Measurements from ENCODE around the gene HTR4. TPM values are rescaled to one million over a fixed set of nuclear protein-coding genes. Genes with fewer than 3 reads are reported as not detected.

Gene HTR4
- total and polyA plus RNA-seq, 7 donors, result 0.60 to 16.1 (median 3.1) TPM

- WGBS, 2 donors, result 83 to 93% methylated on average over 2 of the region's 2 CpGs
Observed at GRCh38 chr5:148687871-148688270, 33.5 kb upstream of the HTR4 start.

GRCh38 chr5:148687427-148687826 lies 33.1 kb upstream of the HTR4 start:
- Histone ChIP-seq H3K4me1 (no peaks in the 10 kb centered on the region), H3K36me3 (no peaks in the 10 kb centered on the region), H3K27ac (no peak overlapping the region), H3K4me3 (no peak overlapping the region), H3K27me3 (no peaks in the 10 kb centered on the region), H3K9me3 (peaks cover 0 to 4% (median 0%) of the 10 kb centered on the region in 4 donors)
- 56 to 60% methylated on average over 3 of the region's 3 CpGs for WGBS, 2 donors
- TF ChIP-seq EP300 (IDR thresholded peaks at IDR 0.05), result no peak
- intact Hi-C loops (cut with DNase I), result no loop called here
- DNase-seq, result no peak

More at GRCh38 chr5:148687871-148688270, 33.5 kb upstream of the HTR4 start:
- no peak overlapping the region for H3K4me3 ChIP-seq
- DNase-seq, result no peak
- H3K27me3 ChIP-seq, result no peaks in the 10 kb centered on the region
- no peak overlapping the region for H3K27ac ChIP-seq
- peaks cover 0 to 4% (median 0%) of the 10 kb centered on the region in 4 donors for H3K9me3 ChIP-seq
- no peaks in the 10 kb centered on the region for H3K4me1 ChIP-seq
- H3K36me3 ChIP-seq, result no peaks in the 10 kb centered on the region
- intact Hi-C loops (cut with DNase I), result no loop called here
- TF ChIP-seq CTCF (IDR thresholded peaks at IDR 0.05) (no peak), EP300 (IDR thresholded peaks at IDR 0.05) (no peak), POLR2AphosphoS5 (IDR thresholded peaks at IDR 0.05) (no peak), POLR2A (IDR thresholded peaks at IDR 0.05) (no peak)

DNA sequence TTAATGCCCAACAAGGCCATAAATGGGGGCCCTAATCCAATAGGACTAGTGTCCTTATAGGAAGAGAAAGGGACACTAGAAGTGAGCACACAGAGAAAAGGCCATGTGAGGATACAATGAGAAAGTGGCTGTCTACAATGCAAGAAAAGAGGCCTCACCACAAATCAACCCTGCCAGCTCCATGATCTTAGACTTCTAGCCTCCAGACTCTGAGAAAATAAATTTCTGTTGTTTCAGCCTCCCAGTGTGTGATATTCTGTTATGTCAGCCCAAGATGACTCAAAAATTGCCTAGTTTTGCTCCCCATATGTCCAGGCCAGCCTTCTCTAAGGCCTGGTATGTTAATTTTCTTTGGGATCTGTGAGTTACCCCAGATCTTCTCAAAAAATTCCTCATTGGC lies 32.3 kb upstream of the HTR4 start:
- no peak overlapping the region for H3K27ac ChIP-seq
- H3K9me3 ChIP-seq, result peaks cover 0 to 4% (median 0%) of the 10 kb centered on the region in 4 donors
- no peak for DNase-seq
- no peaks in the 10 kb centered on the region for H3K27me3 ChIP-seq
- no peak for TF ChIP-seq POLR2A (IDR thresholded peaks at IDR 0.05)
- no peak for TF ChIP-seq CTCF (IDR thresholded peaks at IDR 0.05)
- no peaks in the 10 kb centered on the region for H3K36me3 ChIP-seq
- H3K4me3 ChIP-seq, result no peak overlapping the region
- no peaks in the 10 kb centered on the region for H3K4me1 ChIP-seq
- intact Hi-C loops (cut with DNase I), result no loop called here

DNA sequence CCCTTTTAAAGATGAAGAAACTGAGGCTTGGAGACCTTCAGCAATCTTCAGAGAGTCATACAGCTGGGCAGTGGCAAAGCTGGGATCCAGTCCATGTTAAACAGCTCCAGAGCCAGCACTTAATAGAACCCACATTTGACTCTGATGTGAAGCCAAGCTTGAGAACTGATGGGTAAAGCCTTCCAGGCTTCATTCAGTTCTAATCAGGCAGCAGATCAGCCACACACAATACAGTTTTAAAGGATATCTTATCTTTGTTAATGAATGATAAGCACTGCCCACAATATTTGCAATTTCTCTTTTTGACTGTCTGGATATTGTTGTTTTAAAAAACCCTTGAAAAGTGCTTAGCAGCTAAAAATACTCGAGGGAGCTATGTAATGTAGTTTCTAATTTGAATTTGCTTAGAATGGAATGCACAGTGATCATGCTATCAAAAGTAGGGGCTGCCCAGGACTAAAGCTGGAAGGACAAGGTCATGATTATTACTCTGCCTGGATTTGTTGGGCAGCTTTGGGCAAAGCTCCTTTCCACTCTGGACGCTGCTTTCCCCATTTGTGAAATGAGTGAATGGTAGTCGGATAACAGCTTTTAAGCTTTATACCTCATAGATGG lies 31.3 kb upstream of the HTR4 start:
- intact Hi-C loops (cut with DNase I), result no loop called here
- Histone ChIP-seq H3K36me3 (no peaks in the 10 kb centered on the region), H3K4me1 (no peaks in the 10 kb centered on the region), H3K27me3 (no peaks in the 10 kb centered on the region), H3K4me3 (no peak overlapping the region), H3K9me3 (peaks cover 0 to 4% (median 0%) of the 10 kb centered on the region in 4 donors), H3K27ac (no peak overlapping the region)
- WGBS, 2 donors, result 78 to 79% methylated on average over 3 of the region's 3 CpGs
- no peak for TF ChIP-seq CTCF (IDR thresholded peaks at IDR 0.05)
- TF ChIP-seq EP300 (IDR thresholded peaks at IDR 0.05), result no peak
- TF ChIP-seq POLR2A (IDR thresholded peaks at IDR 0.05), result no peak
- TF ChIP-seq POLR2AphosphoS5 (IDR thresholded peaks at IDR 0.05), result no peak
- no peak for DNase-seq

DNA sequence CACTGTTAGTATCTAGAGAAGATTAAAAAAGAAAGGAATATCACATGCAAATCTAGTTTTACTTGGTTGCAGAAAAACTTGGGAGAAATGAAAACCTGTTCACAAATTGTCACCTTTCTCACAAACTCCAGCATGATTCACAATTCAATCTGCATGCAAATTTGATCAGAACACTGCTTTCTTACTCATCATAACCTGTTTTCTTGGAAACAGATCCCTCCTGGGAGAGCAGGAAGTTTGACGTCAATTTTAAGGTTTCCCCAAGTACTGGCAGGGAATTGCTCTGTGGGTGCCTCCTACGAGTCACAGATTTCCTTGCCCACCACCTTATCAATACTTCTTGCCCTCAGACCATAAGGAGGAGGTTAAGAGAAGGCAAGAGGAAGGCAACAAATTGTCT lies 30.2 kb upstream of the HTR4 start:
- intact Hi-C loops (cut with DNase I), result no loop called here
- Histone ChIP-seq H3K27ac (no peak overlapping the region), H3K4me1 (no peaks in the 10 kb centered on the region), H3K9me3 (peaks cover 0 to 4% (median 0%) of the 10 kb centered on the region in 4 donors), H3K27me3 (no peaks in the 10 kb centered on the region), H3K36me3 (no peaks in the 10 kb centered on the region), H3K4me3 (no peak overlapping the region)
- TF ChIP-seq POLR2AphosphoS5 (IDR thresholded peaks at IDR 0.05) (no peak), CTCF (IDR thresholded peaks at IDR 0.05) (no peak), POLR2A (IDR thresholded peaks at IDR 0.05) (no peak), EP300 (IDR thresholded peaks at IDR 0.05) (no peak)
- DNase-seq, result no peak
- 19 to 42% methylated on average over 2 of the region's 2 CpGs for WGBS, 2 donors

All from sigmoid colon (tissue), 7 donors.